CD14-positive monocyte (primary cell): ENCODE measurements around the gene LEKR1. TPM values are rescaled to one million over a fixed set of nuclear protein-coding genes. Genes with fewer than 3 reads are reported as not detected.

Source experiments
- DNase-seq, 3 donors: peaks; one replicate each; pipeline ENCODE4 v3.0.0-alpha.2; 2011 to 2022
- H2AFZ ChIP-seq: 2 replicates; pipeline ENCODE4 v1.6.0; 2012; ENCODE audit warnings: mild to moderate bottlenecking, low read depth, low read length, inconsistent platforms; ENCODE audit not compliant: insufficient read depth, poor library complexity, severe bottlenecking
- H3K27ac ChIP-seq, 2 donors: 1 replicate in 1 of 2; 2 replicates in 1 of 2; pipeline ENCODE4 v1.5.1; 2012 to 2013; ENCODE audit warnings: low read length in 2 of 2, control low read depth in 1 of 2, inconsistent platforms in 1 of 2, low read depth in 1 of 2, mild to moderate bottlenecking in 1 of 2
- H3K27me3 ChIP-seq, 2 donors: one replicate each; pipeline versions ENCODE4 v1.6.0 to v1.6.1; 2011 to 2013; ENCODE audit warnings: low read length in 2 of 2; ENCODE audit not compliant: control insufficient read depth in 2 of 2, insufficient read depth in 2 of 2
- H3K36me3 ChIP-seq, 2 donors: replicated peaks in 1 of 2; 1 replicate in 1 of 2; 2 replicates in 1 of 2; pipeline versions ENCODE4 v1.5.1 to v1.6.1; 2012 to 2013; ENCODE audit warnings: low read length in 2 of 2, control low read depth in 1 of 2, inconsistent platforms in 1 of 2, mild to moderate bottlenecking in 1 of 2; ENCODE audit not compliant: insufficient read depth in 2 of 2, control insufficient read depth in 1 of 2
- H3K4me1 ChIP-seq, 2 donors: 1 replicate in 1 of 2; 2 replicates in 1 of 2; pipeline versions ENCODE4 v1.5.1 to v1.6.1; 2012 to 2013; ENCODE audit warnings: low read length in 2 of 2, control low read depth in 1 of 2, inconsistent platforms in 1 of 2, mild to moderate bottlenecking in 1 of 2, moderate library complexity in 1 of 2; ENCODE audit not compliant: insufficient read depth in 2 of 2, control insufficient read depth in 1 of 2
- H3K4me2 ChIP-seq: replicated peaks from 2 replicates; pipeline ENCODE3; 2012; ENCODE audit warnings: low read length, moderate library complexity, mild to moderate bottlenecking; ENCODE audit not compliant: poor library complexity, severe bottlenecking; ENCODE audit errors: extremely low read depth
- H3K4me3 ChIP-seq, 3 experiments: fragments of 200-600 bp in 1 of 3; sonication (generic) in 1 of 3; replicated peaks in 1 of 3; 1 replicate in 2 of 3; 2 replicates in 1 of 3; pipeline ENCODE4 v1.5.1; 2011 to 2013; ENCODE audit warnings: low read length in 3 of 3, mild to moderate bottlenecking in 3 of 3, control low read depth in 2 of 3, low read depth in 2 of 3, inconsistent platforms in 1 of 3, moderate library complexity in 1 of 3
- H3K79me2 ChIP-seq: 2 replicates; pipeline ENCODE4 v1.6.0; 2012; ENCODE audit warnings: mild to moderate bottlenecking, control low read depth, inconsistent platforms, low read length, moderate library complexity; ENCODE audit not compliant: insufficient read depth
- H3K9ac ChIP-seq: 2 replicates; pipeline ENCODE4 v1.6.0; 2017; ENCODE audit warnings: low read length, mild to moderate bottlenecking; ENCODE audit not compliant: insufficient read depth, poor library complexity, severe bottlenecking
- H3K9me3 ChIP-seq, 2 donors: replicated peaks in 1 of 2; 1 replicate in 1 of 2; 2 replicates in 1 of 2; pipeline versions ENCODE4 v1.5.1 to v1.6.1; 2012 to 2013; ENCODE audit warnings: low read length in 2 of 2, control low read depth in 1 of 2; ENCODE audit not compliant: control insufficient read depth in 1 of 2, insufficient read depth in 1 of 2
- H4K20me1 ChIP-seq: 2 replicates; pipeline ENCODE4 v1.6.0; 2012; ENCODE audit warnings: mild to moderate bottlenecking, low read length, control low read depth, moderate library complexity; ENCODE audit not compliant: insufficient read depth
- H3K27ac Mint-ChIP-seq, 7 donors: one replicate each; pipeline ENCODE4 v1.8.0; 2020; ENCODE audit warnings: mild to moderate bottlenecking in 7 of 7, mixed read lengths in 7 of 7, moderate library complexity in 6 of 7, inconsistent platforms in 2 of 7
- H3K27me3 Mint-ChIP-seq, 3 donors: one replicate each; pipeline ENCODE4 v1.8.0; 2021 to 2022; ENCODE audit warnings: low read depth in 3 of 3, mild to moderate bottlenecking in 3 of 3, mixed read lengths in 3 of 3, moderate library complexity in 3 of 3, inconsistent platforms in 1 of 3
- H3K36me3 Mint-ChIP-seq, 2 donors: one replicate each; pipeline ENCODE4 v1.8.0; 2020; ENCODE audit warnings: mixed read lengths in 2 of 2, inconsistent platforms in 1 of 2, mild to moderate bottlenecking in 1 of 2
- H3K4me1 Mint-ChIP-seq: one replicate; pipeline ENCODE4 v1.8.0; 2020; ENCODE audit warnings: mild to moderate bottlenecking, mixed read lengths
- H3K4me3 Mint-ChIP-seq, 2 donors: one replicate each; pipeline ENCODE4 v1.8.0; 2020; ENCODE audit warnings: mild to moderate bottlenecking in 2 of 2, mixed read lengths in 2 of 2, moderate library complexity in 1 of 2
- H3K9me3 Mint-ChIP-seq, 7 donors: one replicate each; pipeline ENCODE4 v1.8.0; 2020 to 2022; ENCODE audit warnings: mixed read lengths in 7 of 7, mild to moderate bottlenecking in 6 of 7, moderate library complexity in 6 of 7, inconsistent platforms in 2 of 7
- WGBS: methylation state at CpG from one replicate; pipeline ENCODE4 v1.1.5; 2013; ENCODE audit warnings: missing lambda C conversion rate; ENCODE audit not compliant: insufficient coverage; 5-methylcytosine and 5-hydroxymethylcytosine counted together
- intact Hi-C, 2 donors: fragments of 100-400 bp; cut with micrococcal nuclease; formaldehyde crosslinking; loops; one replicate each; pipeline versions ENCODE4 v1.15.0 to v1.15.1; 2023
- polyA plus RNA-seq, 3 donors: library from polyadenylated mRNA; depleted of rRNA in 1 of 3; unstranded in 2 of 3; stranded (reverse) in 1 of 3; fragments of 300-500 nt in 2 of 3; fragments of >200 nt in 1 of 3; fragmentation: Illumina TruSeq in 2 of 3; gene quantifications; 1 replicate in 2 of 3; 2 replicates in 1 of 3; pipeline ENCODE4 v1.2.3, GENCODE V29; 2012 to 2021
- TF ChIP-seq, protein P1 (sequence below): fragments of 200-600 bp; IDR thresholded peaks from one replicate; pipeline ENCODE4 v1.8.0; 2022; ENCODE audit warnings: antibody characterized with exemption, mild to moderate bottlenecking

Gene LEKR1
- polyA plus RNA-seq, 3 donors, result 0.51 to 0.80 TPM; not detected in 1

DNA sequence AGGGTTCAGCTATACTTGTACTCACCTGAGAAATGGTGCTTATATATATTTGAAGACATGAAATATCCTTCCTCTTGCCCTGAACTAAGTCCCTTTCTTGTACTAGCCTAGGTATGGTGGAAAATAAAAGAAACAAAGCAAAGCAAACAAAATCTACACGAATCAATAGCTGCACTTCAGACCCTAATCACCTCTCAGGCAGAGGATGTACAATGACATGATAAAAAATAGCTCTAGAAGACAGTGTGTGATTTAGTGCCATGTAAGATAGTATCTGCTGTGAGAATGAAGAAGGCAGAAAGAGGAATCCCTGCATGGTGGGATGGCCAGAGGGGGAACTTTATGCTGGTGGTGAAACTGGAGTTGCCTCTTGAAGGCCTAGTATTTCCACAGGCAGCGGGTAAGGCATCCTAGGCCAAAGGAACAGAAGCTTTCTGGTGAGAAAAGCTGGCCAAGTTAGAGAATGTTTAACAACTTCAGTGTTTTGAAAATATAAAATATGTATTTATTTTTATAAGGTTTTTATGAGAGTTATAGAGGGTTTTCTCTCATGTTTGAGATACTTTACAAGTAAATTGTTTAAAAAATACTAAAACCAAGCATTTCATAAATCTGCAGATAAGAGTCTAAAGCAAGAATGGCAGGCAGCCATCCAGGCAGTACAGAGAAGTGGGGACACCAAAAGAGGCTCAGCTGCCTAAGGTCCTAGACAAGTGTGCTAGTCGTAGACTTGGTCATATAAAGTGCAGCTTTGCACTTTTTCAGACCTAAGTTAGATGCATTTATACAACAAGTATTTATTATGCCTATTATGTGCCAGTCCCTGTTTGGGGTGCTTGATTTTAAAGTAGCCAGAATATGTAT lies 14.9 kb downstream of the LEKR1 start:
- Mint-ChIP-seq H3K4me3 (no peak overlapping the region), H3K27ac (no peak overlapping the region), H3K9me3 (peaks cover 0 to 2% (median 0%) of the 10 kb centered on the region in 7 donors), H3K4me1 (peaks cover 9% of the 10 kb centered on the region), H3K27me3 (peaks cover 0 to 2% (median 0%) of the 10 kb centered on the region in 3 donors), H3K36me3 (no peaks in the 10 kb centered on the region)
- Histone ChIP-seq H3K36me3 (no peaks in the 10 kb centered on the region), H3K4me1 (no peaks in the 10 kb centered on the region), H3K4me2 (no peak overlapping the region), H4K20me1 (no peaks in the 10 kb centered on the region), H3K9me3 (no peaks in the 10 kb centered on the region), H3K79me2 (no peaks in the 10 kb centered on the region), H3K4me3 (no peak overlapping the region), H3K27ac (no peak overlapping the region), H3K9ac (no peak overlapping the region), H3K27me3 (no peaks in the 10 kb centered on the region), H2AFZ (no peak overlapping the region)
- no CpG with 5 or more reads among the region's 3 CpGs for WGBS
- TF ChIP-seq, protein P1, sequence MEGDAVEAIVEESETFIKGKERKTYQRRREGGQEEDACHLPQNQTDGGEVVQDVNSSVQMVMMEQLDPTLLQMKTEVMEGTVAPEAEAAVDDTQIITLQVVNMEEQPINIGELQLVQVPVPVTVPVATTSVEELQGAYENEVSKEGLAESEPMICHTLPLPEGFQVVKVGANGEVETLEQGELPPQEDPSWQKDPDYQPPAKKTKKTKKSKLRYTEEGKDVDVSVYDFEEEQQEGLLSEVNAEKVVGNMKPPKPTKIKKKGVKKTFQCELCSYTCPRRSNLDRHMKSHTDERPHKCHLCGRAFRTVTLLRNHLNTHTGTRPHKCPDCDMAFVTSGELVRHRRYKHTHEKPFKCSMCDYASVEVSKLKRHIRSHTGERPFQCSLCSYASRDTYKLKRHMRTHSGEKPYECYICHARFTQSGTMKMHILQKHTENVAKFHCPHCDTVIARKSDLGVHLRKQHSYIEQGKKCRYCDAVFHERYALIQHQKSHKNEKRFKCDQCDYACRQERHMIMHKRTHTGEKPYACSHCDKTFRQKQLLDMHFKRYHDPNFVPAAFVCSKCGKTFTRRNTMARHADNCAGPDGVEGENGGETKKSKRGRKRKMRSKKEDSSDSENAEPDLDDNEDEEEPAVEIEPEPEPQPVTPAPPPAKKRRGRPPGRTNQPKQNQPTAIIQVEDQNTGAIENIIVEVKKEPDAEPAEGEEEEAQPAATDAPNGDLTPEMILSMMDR, result no peak
- intact Hi-C loops, result no loop called here
- no peak for DNase-seq

- WGBS, result no CpG with 5 or more reads among the region's 2 CpGs
- intact Hi-C loops, result no loop called here
These were observed 17.1 kb downstream of the LEKR1 start for GRCh38 chr3:156843071-156843808.

More at GRCh38 chr3:156843071-156843808, 17.1 kb downstream of the LEKR1 start:
- Mint-ChIP-seq H3K36me3 (no peaks in the 10 kb centered on the region), H3K27me3 (peaks cover 0 to 2% (median 0%) of the 10 kb centered on the region in 3 donors), H3K4me3 (no peak overlapping the region), H3K4me1 (peaks cover 9% of the 10 kb centered on the region), H3K9me3 (no peaks in the 10 kb centered on the region), H3K27ac (no peak overlapping the region)
- H3K9ac ChIP-seq, result no peak overlapping the region
- H4K20me1 ChIP-seq, result no peaks in the 10 kb centered on the region
- H3K27me3 ChIP-seq, result no peaks in the 10 kb centered on the region
- no peak overlapping the region for H3K4me2 ChIP-seq
- no peak overlapping the region for H2AFZ ChIP-seq
- TF ChIP-seq, protein P1, result no peak
- no peak overlapping the region for H3K4me3 ChIP-seq
- DNase-seq, result no peak
- no peaks in the 10 kb centered on the region for H3K4me1 ChIP-seq
- no peaks in the 10 kb centered on the region for H3K9me3 ChIP-seq
- no peaks in the 10 kb centered on the region for H3K36me3 ChIP-seq
- no peak overlapping the region for H3K27ac ChIP-seq
- H3K79me2 ChIP-seq, result no peaks in the 10 kb centered on the region
